Ishikawa (cell line): Measurements from ENCODE around the gene KRTAP5-5.

ENCODE experiments used
- CEBPB ChIP-seq: IDR thresholded peaks from 2 replicates; pipeline ENCODE4 v1.6.1; 2012
- CREB1 ChIP-seq: IDR thresholded peaks from 2 replicates; pipeline ENCODE4 v1.6.1; 2012; ENCODE audit warnings: low read depth
- EGR1 ChIP-seq: IDR thresholded peaks from 2 replicates; pipeline ENCODE4 v1.6.1; 2012
- EP300 ChIP-seq: IDR thresholded peaks from 2 replicates; pipeline ENCODE4 v1.6.1; 2012; ENCODE audit warnings: borderline replicate concordance
- FOXM1 ChIP-seq: IDR thresholded peaks from 2 replicates; pipeline ENCODE4 v1.6.1; 2012; ENCODE audit warnings: low read depth, borderline replicate concordance
- MAX ChIP-seq: IDR thresholded peaks from 2 replicates; pipeline ENCODE4 v1.6.1; 2012
- NFIC ChIP-seq: IDR thresholded peaks from 2 replicates; pipeline ENCODE4 v1.6.1; 2012
- RAD21 ChIP-seq: IDR thresholded peaks from 2 replicates; pipeline ENCODE4 v1.6.1; 2012; ENCODE audit warnings: low read depth
- REST ChIP-seq: IDR thresholded peaks from 2 replicates; pipeline ENCODE4 v1.6.1; 2012; ENCODE audit warnings: low read depth, mild to moderate bottlenecking
- TAF1 ChIP-seq: IDR thresholded peaks from 2 replicates; pipeline ENCODE4 v1.6.1; 2012; ENCODE audit warnings: low read depth, mild to moderate bottlenecking
- TCF12 ChIP-seq: IDR thresholded peaks from 2 replicates; pipeline ENCODE4 v1.6.1; 2012; ENCODE audit warnings: low read depth
- TEAD4 ChIP-seq: IDR thresholded peaks from 2 replicates; pipeline ENCODE4 v1.6.1; 2012
- USF1 ChIP-seq: IDR thresholded peaks from 2 replicates; pipeline ENCODE4 v1.6.1; 2012
- YY1 ChIP-seq: IDR thresholded peaks from 2 replicates; pipeline ENCODE4 v1.6.1; 2012; ENCODE audit warnings: low read depth
- ZBTB7A ChIP-seq: IDR thresholded peaks from 2 replicates; pipeline ENCODE4 v1.6.1; 2012; ENCODE audit warnings: low read depth

KRTAP5-5 gene

DNA sequence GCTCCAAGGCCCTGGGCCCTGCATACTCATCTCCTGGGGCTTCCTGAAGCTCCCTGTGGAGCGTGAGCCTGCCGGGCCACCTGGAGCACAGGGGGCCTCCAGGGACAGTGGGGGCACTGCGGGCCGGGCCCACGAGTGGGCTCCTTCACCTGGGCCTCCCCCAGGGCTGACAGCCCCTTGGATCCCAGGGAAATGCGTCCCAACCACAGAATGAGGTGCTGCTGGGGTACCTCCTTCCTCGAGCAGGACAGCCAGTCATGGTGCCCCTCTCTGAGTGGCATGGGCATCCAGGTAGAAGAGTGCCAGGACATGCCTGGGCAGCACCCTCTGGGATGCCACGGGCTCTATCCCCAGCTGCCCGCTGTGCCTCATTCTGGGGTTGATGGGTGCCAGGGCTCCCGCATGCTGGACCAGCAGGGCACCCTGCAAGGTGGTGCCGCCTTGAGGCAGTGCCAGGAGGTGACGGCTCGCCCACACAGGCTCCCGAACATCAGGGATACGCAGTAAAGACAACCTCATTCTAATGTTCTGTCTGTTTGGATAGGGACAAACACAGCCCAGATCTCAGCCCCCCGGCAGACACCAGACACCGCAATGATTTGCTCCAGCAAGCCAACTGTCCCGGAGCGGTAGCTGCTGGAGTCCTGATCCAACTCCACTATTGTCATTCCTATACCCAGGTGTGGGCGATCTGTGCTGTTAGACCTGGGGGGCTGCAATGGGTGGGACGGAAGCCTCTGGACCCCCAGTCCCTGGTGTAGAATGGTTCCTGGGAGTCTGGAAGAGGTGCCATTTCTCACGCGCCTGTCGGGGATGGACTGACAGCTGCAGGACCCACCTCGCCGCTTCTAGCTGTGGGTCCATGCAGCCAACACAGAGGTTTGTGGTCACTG, 25.8 kb downstream of the KRTAP5-5 start:
- TF ChIP-seq RAD21 (no peak), TCF12 (no peak), FOXM1 (no peak), EP300 (no peak), USF1 (no peak), EGR1 (no peak), YY1 (no peak), NFIC (no peak), REST (no peak), CREB1 (no peak), TEAD4 (no peak), TAF1 (no peak), ZBTB7A (no peak), MAX (no peak), CEBPB (no peak)

- TF ChIP-seq NFIC (no peak), EP300 (no peak), CREB1 (no peak), TEAD4 (no peak), CEBPB (no peak), USF1 (no peak), TAF1 (no peak)
Observed at GRCh38 chr11:1656061-1656441, 26.5 kb downstream of the KRTAP5-5 start.

DNA sequence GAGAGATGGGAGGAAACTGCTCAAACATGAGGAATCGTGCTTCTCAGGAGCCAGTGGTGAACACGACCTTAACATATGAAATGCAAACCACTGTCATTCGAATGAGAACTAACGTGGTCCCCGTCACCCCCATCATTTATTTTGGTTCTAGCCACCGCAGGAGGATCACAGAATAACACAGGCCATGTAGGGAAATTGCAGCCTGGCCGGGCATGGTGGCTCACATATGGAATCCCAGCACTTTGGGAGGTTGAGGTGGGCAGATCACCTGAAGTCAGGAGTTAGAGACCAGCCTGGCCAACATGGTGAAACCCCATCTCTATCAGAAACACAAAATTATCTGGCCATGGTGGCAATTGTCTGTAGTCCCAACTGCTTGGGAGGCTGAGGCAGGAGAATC, 27.1 kb downstream of the KRTAP5-5 start:
- TF ChIP-seq NFIC (no peak), TEAD4 (no peak), REST (no peak), CREB1 (no peak), ZBTB7A (no peak), YY1 (no peak), MAX (no peak), TAF1 (no peak), EP300 (no peak), CEBPB (no peak), EGR1 (no peak), FOXM1 (no peak), RAD21 (no peak), TCF12 (no peak), USF1 (no peak)

DNA sequence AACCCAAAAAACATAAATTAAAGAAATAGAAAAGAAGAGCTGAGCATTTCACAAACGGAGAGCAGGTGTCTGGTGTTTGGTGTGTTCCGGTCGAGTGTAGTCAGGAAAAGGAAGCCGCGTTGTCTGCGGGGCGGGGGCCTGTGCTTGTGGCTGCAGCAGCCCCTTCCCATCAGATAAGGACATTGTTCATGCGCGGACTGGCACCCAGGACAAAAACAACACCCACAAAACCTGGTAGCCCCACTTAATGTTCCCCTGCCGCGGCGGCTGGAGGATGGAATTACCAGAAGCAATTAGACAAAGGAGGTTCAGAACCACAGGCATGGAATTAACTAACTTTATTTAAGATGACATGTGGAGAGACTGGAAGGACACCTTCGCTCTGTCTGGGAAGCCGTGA, 29.9 kb downstream of the KRTAP5-5 start:
- TF ChIP-seq ZBTB7A = no peak
- TF ChIP-seq FOXM1 = no peak
- no peak for TF ChIP-seq REST
- TF ChIP-seq EGR1 = no peak
- TF ChIP-seq TAF1 = no peak
- no peak for TF ChIP-seq TEAD4
- TF ChIP-seq NFIC = no peak
- no peak for TF ChIP-seq CEBPB
- TF ChIP-seq USF1 = no peak
- no peak for TF ChIP-seq EP300
- TF ChIP-seq RAD21 = no peak
- no peak for TF ChIP-seq MAX
- TF ChIP-seq YY1 = no peak
- no peak for TF ChIP-seq TCF12
- no peak for TF ChIP-seq CREB1
